Measurements from ENCODE around the gene PARP1. TPM values are rescaled to one million over a fixed set of nuclear protein-coding genes. Genes with fewer than 3 reads are reported as not detected.

Gene PARP1
- total RNA-seq, 1 donor from 2014 or later: 18.4 TPM

DNA sequence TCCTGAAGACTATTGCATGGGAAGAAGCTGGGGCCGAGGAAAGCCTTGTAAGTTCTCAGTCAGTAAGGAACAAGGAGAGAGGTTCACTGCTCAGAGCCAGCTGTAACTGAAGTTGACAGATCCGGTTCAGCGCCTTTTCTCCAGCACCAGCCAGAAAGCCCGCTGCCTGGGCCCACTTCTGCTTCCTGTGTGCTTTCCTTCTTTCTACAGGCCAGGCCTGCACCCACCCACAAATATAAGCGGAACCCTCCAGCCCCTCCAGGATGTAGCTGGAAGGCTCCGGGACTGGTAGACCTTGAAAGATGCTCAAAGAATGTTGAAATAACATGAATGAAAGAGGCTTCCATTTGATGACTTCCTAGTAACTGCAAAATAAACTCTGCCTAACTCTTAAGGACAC, 38.8 kb downstream of the PARP1 start:
- DNase-seq (ENCODE audit: low read depth) (no peak), FAIRE-seq (no peak)
- peaks cover 15% of the 10 kb centered on the region for H3K36me3 ChIP-seq (ENCODE audit: control insufficient read depth, insufficient read depth, low read length)
- no peaks in the 10 kb centered on the region for H3K27me3 ChIP-seq (ENCODE audit: control insufficient read depth, insufficient read depth, low read length)
- TF ChIP-seq, protein P1, sequence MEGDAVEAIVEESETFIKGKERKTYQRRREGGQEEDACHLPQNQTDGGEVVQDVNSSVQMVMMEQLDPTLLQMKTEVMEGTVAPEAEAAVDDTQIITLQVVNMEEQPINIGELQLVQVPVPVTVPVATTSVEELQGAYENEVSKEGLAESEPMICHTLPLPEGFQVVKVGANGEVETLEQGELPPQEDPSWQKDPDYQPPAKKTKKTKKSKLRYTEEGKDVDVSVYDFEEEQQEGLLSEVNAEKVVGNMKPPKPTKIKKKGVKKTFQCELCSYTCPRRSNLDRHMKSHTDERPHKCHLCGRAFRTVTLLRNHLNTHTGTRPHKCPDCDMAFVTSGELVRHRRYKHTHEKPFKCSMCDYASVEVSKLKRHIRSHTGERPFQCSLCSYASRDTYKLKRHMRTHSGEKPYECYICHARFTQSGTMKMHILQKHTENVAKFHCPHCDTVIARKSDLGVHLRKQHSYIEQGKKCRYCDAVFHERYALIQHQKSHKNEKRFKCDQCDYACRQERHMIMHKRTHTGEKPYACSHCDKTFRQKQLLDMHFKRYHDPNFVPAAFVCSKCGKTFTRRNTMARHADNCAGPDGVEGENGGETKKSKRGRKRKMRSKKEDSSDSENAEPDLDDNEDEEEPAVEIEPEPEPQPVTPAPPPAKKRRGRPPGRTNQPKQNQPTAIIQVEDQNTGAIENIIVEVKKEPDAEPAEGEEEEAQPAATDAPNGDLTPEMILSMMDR (IDR thresholded peaks at IDR 0.05; ENCODE audit: insufficient read depth, low read length, severe bottlenecking): no peak
- H3K4me3 ChIP-seq (ENCODE audit: low read depth, low read length): no peak overlapping the region

- no peak overlapping the region for H3K4me3 ChIP-seq (ENCODE audit: low read depth, low read length)
- TF ChIP-seq, protein P1 (IDR thresholded peaks at IDR 0.05; ENCODE audit: insufficient read depth, low read length, severe bottlenecking): no peak
- no peaks in the 10 kb centered on the region for H3K27me3 ChIP-seq (ENCODE audit: control insufficient read depth, insufficient read depth, low read length)
- DNase-seq (ENCODE audit: low read depth) (no peak), FAIRE-seq (no peak)
- H3K36me3 ChIP-seq (ENCODE audit: control insufficient read depth, insufficient read depth, low read length): peaks cover 29% of the 10 kb centered on the region
Measured at GRCh38 chr1:226366290-226366689, 41.6 kb downstream of the PARP1 start.

DNA sequence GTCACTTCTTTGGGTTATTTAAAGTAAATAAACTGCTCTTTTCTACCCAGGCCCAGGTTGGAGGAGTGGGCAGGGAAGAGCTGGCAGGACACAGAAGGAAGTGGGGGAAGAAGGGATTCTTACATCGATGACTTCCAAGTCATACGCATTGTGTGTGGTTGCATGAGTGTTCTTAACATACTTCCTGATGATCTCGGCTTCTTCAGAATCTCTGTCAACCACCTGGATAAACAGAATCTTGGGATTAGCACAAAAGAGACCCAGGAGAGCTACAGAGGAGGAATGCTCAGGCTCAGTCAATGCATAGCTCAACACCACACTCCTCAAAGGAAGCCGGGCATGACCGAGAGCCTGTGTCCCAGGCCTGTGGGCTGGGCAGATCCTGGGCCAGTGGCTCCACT, 42.1 kb downstream of the PARP1 start:
- TF ChIP-seq, protein P1 (IDR thresholded peaks at IDR 0.05; ENCODE audit: insufficient read depth, low read length, severe bottlenecking): no peak
- H3K4me3 ChIP-seq (ENCODE audit: low read depth, low read length): no peak overlapping the region
- DNase-seq (ENCODE audit: low read depth): peak; percentile 7
- FAIRE-seq: peak; percentile 79
- H3K27me3 ChIP-seq (ENCODE audit: control insufficient read depth, insufficient read depth, low read length): no peaks in the 10 kb centered on the region
- H3K36me3 ChIP-seq (ENCODE audit: control insufficient read depth, insufficient read depth, low read length): peaks cover 29% of the 10 kb centered on the region

DNA sequence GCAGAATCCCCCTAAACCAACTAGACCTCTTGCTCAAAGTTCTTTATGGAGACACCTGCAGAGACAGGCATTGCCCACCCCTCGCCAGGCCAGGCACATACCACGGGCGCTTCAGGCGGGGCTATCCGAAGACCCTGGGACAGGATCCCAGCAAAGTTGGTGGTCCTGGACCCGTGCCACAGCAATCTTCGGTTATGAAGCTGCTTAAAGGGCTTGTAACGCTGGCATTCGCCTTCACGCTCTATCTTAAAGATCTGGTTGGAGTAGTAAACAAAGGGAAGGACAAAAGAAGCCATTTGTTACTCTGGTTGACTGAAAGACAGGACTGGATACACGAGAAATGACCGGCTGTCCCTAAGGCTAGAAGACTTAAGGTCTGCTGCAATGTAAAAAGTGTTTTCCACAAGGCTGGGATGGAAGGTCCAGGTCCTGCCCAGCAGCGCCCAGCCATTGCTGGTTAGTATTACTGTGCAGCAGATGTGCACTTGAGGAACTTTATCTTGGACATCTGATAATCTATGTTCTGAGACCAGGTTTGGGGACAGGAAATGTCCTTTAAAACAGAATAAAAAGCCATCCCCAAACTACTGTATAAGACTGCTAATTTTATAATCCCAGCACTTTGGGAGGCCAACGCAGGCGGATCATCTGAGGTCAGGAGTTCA, 42.9 kb downstream of the PARP1 start:
- Histone ChIP-seq H3K4me3 (ENCODE audit: low read depth, low read length) (no peak overlapping the region), H3K27me3 (ENCODE audit: control insufficient read depth, insufficient read depth, low read length) (no peaks in the 10 kb centered on the region), H3K36me3 (ENCODE audit: control insufficient read depth, insufficient read depth, low read length) (peaks cover 26% of the 10 kb centered on the region)
- DNase-seq (ENCODE audit: low read depth) (no peak), FAIRE-seq (no peak)
- TF ChIP-seq, protein P1 (IDR thresholded peaks at IDR 0.05; ENCODE audit: insufficient read depth, low read length, severe bottlenecking): no peak

- TF ChIP-seq, protein P1 (IDR thresholded peaks at IDR 0.05; ENCODE audit: insufficient read depth, low read length, severe bottlenecking): no peak
- FAIRE-seq (no peak), DNase-seq (ENCODE audit: low read depth) (no peak)
- no peaks in the 10 kb centered on the region for H3K27me3 ChIP-seq (ENCODE audit: control insufficient read depth, insufficient read depth, low read length)
- H3K4me3 ChIP-seq (ENCODE audit: low read depth, low read length): no peak overlapping the region
- peaks cover 26% of the 10 kb centered on the region for H3K36me3 ChIP-seq (ENCODE audit: control insufficient read depth, insufficient read depth, low read length)
Measured at GRCh38 chr1:226364514-226364899, 43.4 kb downstream of the PARP1 start.

All from bronchial epithelial cell (primary cell).